SK-N-MC (cell line): ENCODE data around the gene BABAM2.

Experiments
- EZH2 ChIP-seq: fragments of 200-600 bp; sonication (generic); IDR thresholded peaks from one replicate; pipeline ENCODE4 v1.6.1; 2017; ENCODE audit warnings: antibody characterized with exemption
- POLR2AphosphoS5 ChIP-seq: IDR thresholded peaks from 2 replicates; pipeline ENCODE4 v1.6.1; 2012; ENCODE audit warnings: mild to moderate bottlenecking, low read depth, low read length, borderline replicate concordance

DNA sequence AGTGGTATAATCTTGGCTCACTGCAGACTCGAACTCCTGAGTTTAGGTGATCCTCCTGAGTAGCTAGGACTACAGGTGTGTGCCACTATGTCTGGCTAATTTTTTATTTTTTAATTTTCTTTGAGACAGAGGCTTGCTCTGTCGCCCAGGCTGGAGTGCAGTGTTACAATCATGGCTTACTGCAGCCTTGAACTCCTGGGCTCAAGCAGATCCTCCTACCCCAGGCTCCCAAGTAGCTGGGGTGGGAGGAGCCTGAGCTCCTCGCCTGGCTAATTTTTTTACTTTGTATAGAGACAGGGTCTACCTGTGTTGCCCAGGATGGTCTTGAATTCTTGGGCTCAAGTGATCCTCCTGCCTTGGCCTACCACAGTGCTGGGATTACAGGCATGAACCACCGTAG, 62.5 kb downstream of the BABAM2 start:
- TF ChIP-seq EZH2, result no peak
- no peak for TF ChIP-seq POLR2AphosphoS5
